ENCODE measurements around the gene RIMBP2.

The RIMBP2 gene

DNA sequence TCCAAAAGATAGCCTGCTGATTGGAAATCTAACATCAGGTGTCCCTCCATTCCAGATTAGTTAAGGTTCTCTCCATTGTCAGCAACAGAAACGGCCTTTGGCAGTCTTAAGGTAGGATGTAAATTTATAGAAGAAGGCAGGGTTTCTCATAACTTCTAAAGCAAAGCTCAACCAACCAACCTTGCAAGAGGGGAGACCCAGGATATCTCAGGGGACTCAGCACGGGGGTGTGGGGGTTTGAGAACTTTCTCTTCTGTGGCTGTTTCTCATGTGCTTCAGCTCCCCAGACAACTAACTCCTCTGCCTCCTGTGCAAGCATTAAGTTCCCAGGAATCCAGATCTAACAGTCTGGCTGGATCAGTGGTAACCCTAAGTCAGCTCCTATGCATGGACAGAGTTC is 148.1 kb downstream of the RIMBP2 start:
- H3K27ac ChIP-seq (ENCODE audit: low read depth, low read length, severe bottlenecking): no peak overlapping the region
- H3K36me3 ChIP-seq (ENCODE audit: control insufficient read depth, insufficient read depth, low read length): no peaks in the 10 kb centered on the region
- H3K9me3 ChIP-seq (ENCODE audit: control insufficient read depth, low read length): no peaks in the 10 kb centered on the region
- 50% methylated on average over 1 of the region's 2 CpGs; no CpG with 5 or more reads in 1 of the 2 experiments for WGBS, 2 experiments (ENCODE audit: insufficient coverage in 2 of 2)
- no peak overlapping the region for H3K4me3 ChIP-seq (ENCODE audit: extremely low read depth, insufficient read depth, low read length, poor library complexity, severe bottlenecking)
- no peaks in the 10 kb centered on the region for H3K4me1 ChIP-seq (ENCODE audit: control insufficient read depth, insufficient read depth, low read length, poor library complexity, severe bottlenecking)

- H3K4me3 ChIP-seq (ENCODE audit: extremely low read depth, insufficient read depth, low read length, poor library complexity, severe bottlenecking): no peak overlapping the region
- H3K9me3 ChIP-seq (ENCODE audit: control insufficient read depth, low read length): no peaks in the 10 kb centered on the region
- WGBS, 2 experiments (ENCODE audit: insufficient coverage in 2 of 2): 92% methylated on average over 4 to 5 of the region's 6 CpGs
- no peaks in the 10 kb centered on the region for H3K36me3 ChIP-seq (ENCODE audit: control insufficient read depth, insufficient read depth, low read length)
- H3K27ac ChIP-seq (ENCODE audit: low read depth, low read length, severe bottlenecking): no peak overlapping the region
- H3K4me1 ChIP-seq (ENCODE audit: control insufficient read depth, insufficient read depth, low read length, poor library complexity, severe bottlenecking): no peaks in the 10 kb centered on the region
Measured at GRCh38 chr12:130566446-130567155, 149.5 kb downstream of the RIMBP2 start.

GRCh38 chr12:130565189-130565588 is 150.9 kb downstream of the RIMBP2 start:
- Histone ChIP-seq H3K4me3 (ENCODE audit: extremely low read depth, insufficient read depth, low read length, poor library complexity, severe bottlenecking) (no peak overlapping the region), H3K36me3 (ENCODE audit: control insufficient read depth, insufficient read depth, low read length) (no peaks in the 10 kb centered on the region), H3K27ac (ENCODE audit: low read depth, low read length, severe bottlenecking) (no peak overlapping the region), H3K4me1 (ENCODE audit: control insufficient read depth, insufficient read depth, low read length, poor library complexity, severe bottlenecking) (no peaks in the 10 kb centered on the region), H3K9me3 (ENCODE audit: control insufficient read depth, low read length) (no peaks in the 10 kb centered on the region)
- WGBS, 2 experiments (ENCODE audit: insufficient coverage in 2 of 2): 100% methylated on average over 1 of the region's 1 CpG

- WGBS, 2 experiments (ENCODE audit: insufficient coverage in 2 of 2): 60 to 73% methylated on average over 1 to 2 of the region's 2 CpGs
- H3K4me3 ChIP-seq (ENCODE audit: extremely low read depth, insufficient read depth, low read length, poor library complexity, severe bottlenecking): no peak overlapping the region
Measured at GRCh38 chr12:130563323-130563722, 152.8 kb downstream of the RIMBP2 start.

GRCh38 chr12:130562716-130563115 is 153.4 kb downstream of the RIMBP2 start:
- H3K4me1 ChIP-seq (ENCODE audit: control insufficient read depth, insufficient read depth, low read length, poor library complexity, severe bottlenecking): no peaks in the 10 kb centered on the region
- H3K27ac ChIP-seq (ENCODE audit: low read depth, low read length, severe bottlenecking): no peak overlapping the region
- H3K36me3 ChIP-seq (ENCODE audit: control insufficient read depth, insufficient read depth, low read length): no peaks in the 10 kb centered on the region
- WGBS, 2 experiments (ENCODE audit: insufficient coverage in 2 of 2): 69 to 77% methylated on average over 5 of the region's 5 CpGs
- no peaks in the 10 kb centered on the region for H3K9me3 ChIP-seq (ENCODE audit: control insufficient read depth, low read length)
- no peak overlapping the region for H3K4me3 ChIP-seq (ENCODE audit: extremely low read depth, insufficient read depth, low read length, poor library complexity, severe bottlenecking)

More at GRCh38 chr12:130563323-130563722, 152.8 kb downstream of the RIMBP2 start:
- Histone ChIP-seq H3K9me3 (ENCODE audit: control insufficient read depth, low read length) (no peaks in the 10 kb centered on the region), H3K36me3 (ENCODE audit: control insufficient read depth, insufficient read depth, low read length) (no peaks in the 10 kb centered on the region), H3K27ac (ENCODE audit: low read depth, low read length, severe bottlenecking) (no peak overlapping the region), H3K4me1 (ENCODE audit: control insufficient read depth, insufficient read depth, low read length, poor library complexity, severe bottlenecking) (no peaks in the 10 kb centered on the region)

DNA sequence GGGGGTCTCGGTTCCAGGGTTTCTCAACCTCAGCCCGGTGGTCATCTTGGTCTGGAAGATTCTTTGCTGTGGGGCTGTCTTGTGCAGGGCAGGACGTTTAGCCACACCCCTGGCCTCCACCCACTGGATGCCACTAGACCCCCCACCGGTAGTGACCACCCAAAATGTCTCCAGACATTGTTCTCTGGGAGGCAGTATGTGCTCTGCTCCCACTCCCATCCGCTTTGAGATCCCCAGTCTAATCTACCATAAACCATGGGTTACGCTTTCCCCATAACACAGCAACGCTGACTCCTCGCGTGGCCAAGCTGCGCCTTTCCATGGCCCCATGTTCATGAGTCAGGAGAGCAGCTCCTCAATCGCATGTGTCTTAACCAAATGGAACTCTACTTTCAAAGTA is 155.8 kb downstream of the RIMBP2 start:
- Histone ChIP-seq H3K4me3 (ENCODE audit: extremely low read depth, insufficient read depth, low read length, poor library complexity, severe bottlenecking) (no peak overlapping the region), H3K36me3 (ENCODE audit: control insufficient read depth, insufficient read depth, low read length) (no peaks in the 10 kb centered on the region), H3K27ac (ENCODE audit: low read depth, low read length, severe bottlenecking) (no peak overlapping the region), H3K4me1 (ENCODE audit: control insufficient read depth, insufficient read depth, low read length, poor library complexity, severe bottlenecking) (no peaks in the 10 kb centered on the region), H3K9me3 (ENCODE audit: control insufficient read depth, low read length) (no peaks in the 10 kb centered on the region)
- 81 to 83% methylated on average over 6 to 9 of the region's 11 CpGs for WGBS, 2 experiments (ENCODE audit: insufficient coverage in 2 of 2)

- H3K27ac ChIP-seq (ENCODE audit: low read depth, low read length, severe bottlenecking): no peak overlapping the region
- no peaks in the 10 kb centered on the region for H3K9me3 ChIP-seq (ENCODE audit: control insufficient read depth, low read length)
- 85 to 93% methylated on average over 2 to 3 of the region's 7 CpGs for WGBS, 2 experiments (ENCODE audit: insufficient coverage in 2 of 2)
Measured at GRCh38 chr12:130559806-130560205, 156.3 kb downstream of the RIMBP2 start.

GRCh38 chr12:130557886-130558765 is 158.0 kb downstream of the RIMBP2 start:
- Histone ChIP-seq H3K27ac (ENCODE audit: low read depth, low read length, severe bottlenecking) (no peak overlapping the region), H3K4me3 (ENCODE audit: extremely low read depth, insufficient read depth, low read length, poor library complexity, severe bottlenecking) (no peak overlapping the region), H3K4me1 (ENCODE audit: control insufficient read depth, insufficient read depth, low read length, poor library complexity, severe bottlenecking) (no peaks in the 10 kb centered on the region), H3K36me3 (ENCODE audit: control insufficient read depth, insufficient read depth, low read length) (no peaks in the 10 kb centered on the region), H3K9me3 (ENCODE audit: control insufficient read depth, low read length) (no peaks in the 10 kb centered on the region)
- WGBS, 2 experiments (ENCODE audit: insufficient coverage in 2 of 2): 80 to 82% methylated on average over 13 of the region's 16 CpGs

More at GRCh38 chr12:130559806-130560205, 156.3 kb downstream of the RIMBP2 start:
- no peak overlapping the region for H3K4me3 ChIP-seq (ENCODE audit: extremely low read depth, insufficient read depth, low read length, poor library complexity, severe bottlenecking)
- H3K36me3 ChIP-seq (ENCODE audit: control insufficient read depth, insufficient read depth, low read length): no peaks in the 10 kb centered on the region
- H3K4me1 ChIP-seq (ENCODE audit: control insufficient read depth, insufficient read depth, low read length, poor library complexity, severe bottlenecking): no peaks in the 10 kb centered on the region

DNA sequence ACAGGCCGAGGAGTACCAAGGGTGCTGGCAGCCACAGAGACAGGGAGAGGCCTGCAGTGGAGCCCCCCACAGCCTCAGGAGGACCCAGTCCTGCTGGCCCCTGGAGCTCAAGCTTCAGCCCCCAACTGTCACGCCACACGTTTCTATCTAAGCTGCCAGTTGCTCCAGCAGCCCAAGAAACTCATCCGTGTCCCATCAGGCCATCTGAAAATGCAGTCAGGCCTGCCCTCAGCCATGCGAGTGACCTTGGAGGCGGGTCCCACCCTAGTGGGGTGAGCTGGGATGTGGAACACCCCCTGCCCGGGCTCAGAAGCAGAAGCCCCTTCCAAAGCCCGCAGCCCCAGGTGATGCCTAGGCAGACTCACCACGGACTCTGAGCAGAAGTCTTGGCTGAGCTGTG is 158.9 kb downstream of the RIMBP2 start:
- Histone ChIP-seq H3K4me1 (ENCODE audit: control insufficient read depth, insufficient read depth, low read length, poor library complexity, severe bottlenecking) (no peaks in the 10 kb centered on the region), H3K4me3 (ENCODE audit: extremely low read depth, insufficient read depth, low read length, poor library complexity, severe bottlenecking) (no peak overlapping the region), H3K36me3 (ENCODE audit: control insufficient read depth, insufficient read depth, low read length) (no peaks in the 10 kb centered on the region), H3K27ac (ENCODE audit: low read depth, low read length, severe bottlenecking) (no peak overlapping the region), H3K9me3 (ENCODE audit: control insufficient read depth, low read length) (no peaks in the 10 kb centered on the region)
- WGBS, 2 experiments (ENCODE audit: insufficient coverage in 2 of 2): 89 to 92% methylated on average over 7 to 9 of the region's 9 CpGs

DNA sequence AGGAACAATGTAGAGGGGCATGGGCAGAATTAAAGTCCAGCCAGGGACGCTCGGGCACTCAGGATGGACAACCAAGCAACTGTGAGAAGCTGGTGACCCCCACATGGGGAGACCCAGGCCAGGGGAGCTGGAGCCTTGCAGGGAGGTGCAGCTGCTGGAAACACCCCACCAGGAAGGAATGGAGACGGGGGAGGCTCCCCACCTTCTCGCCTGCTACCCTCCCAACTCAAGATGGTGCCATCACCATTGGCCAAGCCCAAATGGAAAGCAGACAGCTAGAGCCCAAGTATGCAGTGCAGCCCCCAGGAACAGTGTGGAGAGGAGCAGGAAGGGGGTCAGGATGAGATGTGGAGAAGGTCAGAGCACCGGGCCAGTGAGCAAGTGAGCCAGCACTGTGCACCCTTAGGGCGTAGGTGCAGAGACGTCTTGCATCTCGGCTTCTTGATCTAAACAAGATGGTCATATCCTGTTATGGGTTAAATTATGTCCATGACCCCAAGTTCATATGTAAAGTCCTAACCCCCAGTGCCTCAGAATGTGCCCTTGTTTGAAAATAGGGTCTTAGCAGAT is 159.5 kb downstream of the RIMBP2 start:
- H3K9me3 ChIP-seq (ENCODE audit: control insufficient read depth, low read length): peaks cover 1% of the 10 kb centered on the region
- H3K27ac ChIP-seq (ENCODE audit: low read depth, low read length, severe bottlenecking): no peak overlapping the region
- no peaks in the 10 kb centered on the region for H3K4me1 ChIP-seq (ENCODE audit: control insufficient read depth, insufficient read depth, low read length, poor library complexity, severe bottlenecking)
- WGBS, 2 experiments (ENCODE audit: insufficient coverage in 2 of 2): 91 to 92% methylated on average over 3 to 6 of the region's 8 CpGs
- H3K4me3 ChIP-seq (ENCODE audit: extremely low read depth, insufficient read depth, low read length, poor library complexity, severe bottlenecking): no peak overlapping the region
- H3K36me3 ChIP-seq (ENCODE audit: control insufficient read depth, insufficient read depth, low read length): no peaks in the 10 kb centered on the region
